22Rv1 (cell line): ENCODE results near the gene GALNT18.

Experiments used
- CTCF ChIP-seq: fragments of 450-650 bp; IDR thresholded peaks from 2 replicates; pipeline ENCODE4 v1.5.1; 2017; ENCODE audit warnings: mild to moderate bottlenecking
- ZFX ChIP-seq: fragments of 450-650 bp; IDR thresholded peaks from 2 replicates; pipeline ENCODE4 v1.6.1; 2017; ENCODE audit warnings: antibody characterized with exemption, borderline replicate concordance

GRCh38 chr11:11459578-11459977 is 162.2 kb downstream of the GALNT18 start:
- TF ChIP-seq CTCF (no peak), ZFX (no peak)
